Esophagus (tissue), 2 donors: ENCODE measurements around the gene ANTXR2. TPM values are rescaled to one million over a fixed set of nuclear protein-coding genes. Genes with fewer than 3 reads are reported as not detected.

Source experiments
- H3K27ac ChIP-seq, 2 donors: one replicate each; pipeline ENCODE4 v1.5.1; 2013; ENCODE audit warnings: low read depth in 2 of 2, mild to moderate bottlenecking in 2 of 2, inconsistent platforms in 1 of 2, low read length in 1 of 2, moderate library complexity in 1 of 2
- H3K27me3 ChIP-seq, 2 donors: one replicate each; pipeline ENCODE4 v1.6.1; 2013; ENCODE audit warnings: low read length in 2 of 2, control low read depth in 1 of 2, mild to moderate bottlenecking in 1 of 2; ENCODE audit not compliant: insufficient read depth in 2 of 2, control insufficient read depth in 1 of 2
- H3K36me3 ChIP-seq, 2 donors: one replicate each; pipeline ENCODE4 v1.6.1; 2013; ENCODE audit warnings: low read length in 1 of 2; ENCODE audit not compliant: control insufficient read depth in 2 of 2, insufficient read depth in 2 of 2
- H3K4me1 ChIP-seq, 2 donors: one replicate each; pipeline ENCODE4 v1.6.1; 2013; ENCODE audit warnings: low read length in 1 of 2; ENCODE audit not compliant: control insufficient read depth in 2 of 2, insufficient read depth in 2 of 2
- H3K4me3 ChIP-seq, 2 donors: one replicate each; pipeline ENCODE4 v1.5.1; 2013; ENCODE audit warnings: low read length in 2 of 2, mild to moderate bottlenecking in 2 of 2, low read depth in 1 of 2, moderate library complexity in 1 of 2
- H3K9me3 ChIP-seq, 2 donors: one replicate each; pipeline ENCODE4 v1.6.1; 2013; ENCODE audit warnings: mild to moderate bottlenecking in 2 of 2, low read depth in 1 of 2, low read length in 1 of 2, moderate library complexity in 1 of 2; ENCODE audit not compliant: control insufficient read depth in 2 of 2, insufficient read depth in 1 of 2
- WGBS, 2 donors: extraction: QIAGEN DNeasy Blood & Tissue Kit; methylation state at CpG; one replicate each; pipeline ENCODE4 v1.1.7; 2013; 5-methylcytosine and 5-hydroxymethylcytosine counted together
- polyA plus RNA-seq, 2 donors: library from polyadenylated mRNA; stranded (reverse); fragments of 200-250 nt; gene quantifications; one replicate each; pipeline ENCODE4 v1.2.3, GENCODE V29; 2013
- donor health status: healthy with polysubstance abuse.
- donor health status: Bipolar disorder and iron deficiency.

The ANTXR2 gene
- polyA plus RNA-seq, 2 donors: 4.0 to 9.6 TPM

GRCh38 chr4:80107374-80107773 lies 34.3 kb upstream of the ANTXR2 start:
- 95 to 99% methylated on average over 1 of the region's 1 CpG for WGBS, 2 donors

GRCh38 chr4:80104927-80105326 lies 31.9 kb upstream of the ANTXR2 start:
- H3K9me3 ChIP-seq: no peaks in the 10 kb centered on the region
- H3K27me3 ChIP-seq: no peaks in the 10 kb centered on the region
- H3K36me3 ChIP-seq: no peaks in the 10 kb centered on the region
- 79 to 80% methylated on average over 1 of the region's 1 CpG for WGBS, 2 donors
- H3K27ac ChIP-seq: no peak overlapping the region
- no peaks in the 10 kb centered on the region for H3K4me1 ChIP-seq
- H3K4me3 ChIP-seq: no peak overlapping the region

More at GRCh38 chr4:80107374-80107773, 34.3 kb upstream of the ANTXR2 start:
- Histone ChIP-seq H3K27ac (no peak overlapping the region), H3K4me3 (no peak overlapping the region), H3K36me3 (no peaks in the 10 kb centered on the region), H3K27me3 (no peaks in the 10 kb centered on the region), H3K9me3 (no peaks in the 10 kb centered on the region), H3K4me1 (no peaks in the 10 kb centered on the region)

- H3K9me3 ChIP-seq: no peaks in the 10 kb centered on the region
- H3K36me3 ChIP-seq: no peaks in the 10 kb centered on the region
- no peak overlapping the region for H3K27ac ChIP-seq
- no peaks in the 10 kb centered on the region for H3K4me1 ChIP-seq
- no peaks in the 10 kb centered on the region for H3K27me3 ChIP-seq
- H3K4me3 ChIP-seq: no peak overlapping the region
- WGBS, 2 donors: 48 to 54% methylated on average over 2 of the region's 2 CpGs
Observed at GRCh38 chr4:80103629-80104028, 30.6 kb upstream of the ANTXR2 start.

- Histone ChIP-seq H3K36me3 (no peaks in the 10 kb centered on the region), H3K4me3 (no peak overlapping the region), H3K9me3 (no peaks in the 10 kb centered on the region), H3K27me3 (no peaks in the 10 kb centered on the region), H3K27ac (no peak overlapping the region), H3K4me1 (no peaks in the 10 kb centered on the region)
Observed at GRCh38 chr4:80101792-80102116, 28.7 kb upstream of the ANTXR2 start.

- Histone ChIP-seq H3K36me3 (no peaks in the 10 kb centered on the region), H3K27me3 (no peaks in the 10 kb centered on the region), H3K27ac (no peak overlapping the region), H3K9me3 (no peaks in the 10 kb centered on the region), H3K4me1 (no peaks in the 10 kb centered on the region), H3K4me3 (no peak overlapping the region)
- WGBS, 2 donors: 69 to 74% methylated on average over 5 of the region's 5 CpGs
Observed at GRCh38 chr4:80101071-80101791, 28.2 kb upstream of the ANTXR2 start.

- H3K4me3 ChIP-seq: no peak overlapping the region
- H3K4me1 ChIP-seq: no peaks in the 10 kb centered on the region
- no peak overlapping the region for H3K27ac ChIP-seq
- H3K9me3 ChIP-seq: no peaks in the 10 kb centered on the region
- H3K36me3 ChIP-seq: no peaks in the 10 kb centered on the region
- H3K27me3 ChIP-seq: no peaks in the 10 kb centered on the region
- WGBS, 2 donors: 84 to 89% methylated on average over 1 of the region's 1 CpG
Observed at GRCh38 chr4:80099671-80100070, 26.6 kb upstream of the ANTXR2 start.

- 83 to 100% methylated on average over 1 of the region's 1 CpG for WGBS, 2 donors
- Histone ChIP-seq H3K36me3 (no peaks in the 10 kb centered on the region), H3K4me3 (no peak overlapping the region), H3K9me3 (no peaks in the 10 kb centered on the region), H3K4me1 (no peaks in the 10 kb centered on the region), H3K27me3 (no peaks in the 10 kb centered on the region), H3K27ac (no peak overlapping the region)
Observed at GRCh38 chr4:80098635-80099034, 25.6 kb upstream of the ANTXR2 start.

- Histone ChIP-seq H3K4me3 (no peak overlapping the region), H3K4me1 (no peaks in the 10 kb centered on the region)
Observed at GRCh38 chr4:80097400-80098177, 24.6 kb upstream of the ANTXR2 start.

GRCh38 chr4:80096175-80096850 lies 23.3 kb upstream of the ANTXR2 start:
- no peaks in the 10 kb centered on the region for H3K4me1 ChIP-seq
- no peaks in the 10 kb centered on the region for H3K27me3 ChIP-seq
- no peak overlapping the region for H3K27ac ChIP-seq
- H3K9me3 ChIP-seq: no peaks in the 10 kb centered on the region
- 61 to 62% methylated on average over 4 of the region's 4 CpGs for WGBS, 2 donors
- H3K4me3 ChIP-seq: no peak overlapping the region
- no peaks in the 10 kb centered on the region for H3K36me3 ChIP-seq

More at GRCh38 chr4:80097400-80098177, 24.6 kb upstream of the ANTXR2 start:
- H3K36me3 ChIP-seq: no peaks in the 10 kb centered on the region
- 42 to 43% methylated on average over 4 of the region's 4 CpGs for WGBS, 2 donors
- H3K9me3 ChIP-seq: no peaks in the 10 kb centered on the region
- no peaks in the 10 kb centered on the region for H3K27me3 ChIP-seq
- H3K27ac ChIP-seq: no peak overlapping the region
